GM13977 (cell line): ENCODE measurements around the gene SESN1.

ENCODE experiments used
- DNase-seq: peaks from one replicate; pipeline ENCODE4 v3.0.0; 2012; ENCODE audit warnings: low spot score
- in situ Hi-C: fragments of 300-500 bp; cut with MboI; formaldehyde crosslinking; loops from one replicate; pipeline ENCODE4 v1.12.0; 2022; ENCODE audit warnings: low sequenced_read_pairs, low pct_unique_long_range_greater_than_20kb, mixed read lengths, inconsistent platforms; ENCODE audit not compliant: unreplicated experiment
- TF ChIP-seq, protein P1 (sequence below): IDR thresholded peaks from 2 replicates; pipeline ENCODE4 v1.5.1; 2012; ENCODE audit warnings: mild to moderate bottlenecking, control low read depth; ENCODE audit not compliant: insufficient read depth; ENCODE audit errors: extremely low read depth, missing control alignments

Gene SESN1

DNA sequence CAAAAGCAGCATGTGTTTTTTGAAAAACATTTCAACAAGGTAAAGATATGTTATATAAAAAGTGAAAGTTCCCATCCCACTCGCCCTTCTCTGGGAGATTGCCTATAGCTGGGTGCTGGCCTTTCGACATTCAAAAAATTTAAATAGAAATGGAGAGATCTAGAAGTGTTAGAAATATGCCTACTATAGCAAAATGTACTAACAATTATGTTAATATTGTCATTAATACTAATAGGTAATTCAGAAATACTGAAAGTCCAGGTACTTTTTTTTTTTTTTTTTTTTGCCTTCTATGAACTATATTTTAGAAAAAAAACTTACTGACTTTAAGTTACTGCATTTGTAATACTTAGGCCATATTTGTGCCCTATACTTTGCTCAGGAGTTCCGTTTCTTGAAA is 87.1 kb downstream of the SESN1 start:
- in situ Hi-C loops = no loop called here

DNA sequence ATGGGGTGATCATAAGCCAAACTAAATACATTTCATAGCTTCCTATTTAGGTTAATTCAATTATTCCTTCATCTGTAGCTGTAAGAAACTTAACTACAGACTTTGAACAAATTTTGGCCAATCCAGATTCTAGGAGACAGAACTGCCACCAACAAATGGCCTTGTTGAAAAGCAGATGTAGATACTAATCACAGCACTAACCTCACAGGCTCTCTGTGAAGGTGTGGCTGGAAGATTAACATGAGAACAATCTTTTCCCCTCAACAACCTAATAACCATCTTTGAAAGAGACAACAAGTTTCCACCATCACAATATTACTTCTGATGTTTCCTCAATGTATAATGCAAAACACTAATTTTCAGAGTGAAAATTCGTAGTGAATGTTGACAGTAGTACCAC is 87.8 kb downstream of the SESN1 start:
- TF ChIP-seq, protein P1, sequence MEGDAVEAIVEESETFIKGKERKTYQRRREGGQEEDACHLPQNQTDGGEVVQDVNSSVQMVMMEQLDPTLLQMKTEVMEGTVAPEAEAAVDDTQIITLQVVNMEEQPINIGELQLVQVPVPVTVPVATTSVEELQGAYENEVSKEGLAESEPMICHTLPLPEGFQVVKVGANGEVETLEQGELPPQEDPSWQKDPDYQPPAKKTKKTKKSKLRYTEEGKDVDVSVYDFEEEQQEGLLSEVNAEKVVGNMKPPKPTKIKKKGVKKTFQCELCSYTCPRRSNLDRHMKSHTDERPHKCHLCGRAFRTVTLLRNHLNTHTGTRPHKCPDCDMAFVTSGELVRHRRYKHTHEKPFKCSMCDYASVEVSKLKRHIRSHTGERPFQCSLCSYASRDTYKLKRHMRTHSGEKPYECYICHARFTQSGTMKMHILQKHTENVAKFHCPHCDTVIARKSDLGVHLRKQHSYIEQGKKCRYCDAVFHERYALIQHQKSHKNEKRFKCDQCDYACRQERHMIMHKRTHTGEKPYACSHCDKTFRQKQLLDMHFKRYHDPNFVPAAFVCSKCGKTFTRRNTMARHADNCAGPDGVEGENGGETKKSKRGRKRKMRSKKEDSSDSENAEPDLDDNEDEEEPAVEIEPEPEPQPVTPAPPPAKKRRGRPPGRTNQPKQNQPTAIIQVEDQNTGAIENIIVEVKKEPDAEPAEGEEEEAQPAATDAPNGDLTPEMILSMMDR = no peak
- in situ Hi-C loops = no loop called here
- DNase-seq = no peak

More for the DNA sequence above, 87.1 kb downstream of the SESN1 start:
- TF ChIP-seq, protein P1 = no peak
- DNase-seq = no peak

DNA sequence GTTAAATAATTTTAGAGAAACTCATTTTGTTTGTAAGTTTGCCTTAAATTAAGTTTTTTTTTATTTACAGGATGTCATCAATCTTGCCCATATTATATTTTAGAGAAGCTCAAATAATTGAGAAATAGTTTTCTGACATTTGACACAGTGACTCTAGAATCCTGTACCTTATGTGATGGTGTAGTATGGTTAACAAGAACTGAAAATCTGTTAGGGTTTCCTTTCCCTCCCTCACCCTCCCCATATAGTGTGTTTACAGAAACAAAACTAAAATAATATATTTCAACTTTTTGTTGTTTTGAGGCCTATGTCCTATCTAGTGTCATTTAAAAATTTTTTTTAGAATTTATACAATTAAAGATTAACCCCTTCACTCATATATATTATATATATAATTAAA is 91.8 kb downstream of the SESN1 start:
- TF ChIP-seq, protein P1 = no peak
- in situ Hi-C loops = no loop called here

GRCh38 chr6:109002051-109002697 is 92.5 kb downstream of the SESN1 start:
- DNase-seq = no peak
- in situ Hi-C loops = no loop called here
- TF ChIP-seq, protein P1 = no peak

More for the DNA sequence above, 91.8 kb downstream of the SESN1 start:
- DNase-seq = no peak

GRCh38 chr6:109001291-109001894 is 93.3 kb downstream of the SESN1 start:
- in situ Hi-C loops = no loop called here
- DNase-seq = no peak
- TF ChIP-seq, protein P1 = no peak

- in situ Hi-C loops = no loop called here
- DNase-seq = no peak
- TF ChIP-seq, protein P1 = no peak
Measured at GRCh38 chr6:109000289-109000688, 94.4 kb downstream of the SESN1 start.

GRCh38 chr6:108999428-108999827 is 95.2 kb downstream of the SESN1 start:
- TF ChIP-seq, protein P1 = no peak
- DNase-seq = no peak
- in situ Hi-C loops = no loop called here
